ENCODE data around the gene CCDC69.
A peak's percentile ranks its signal among the peaks of the same experiment; 100 is the strongest.
"Not testable (repeated sequence)": the region's sequence is repeated elsewhere in the genome, so short reads cannot be mapped to it uniquely, and the experiment has no call there.

CCDC69 gene

DNA sequence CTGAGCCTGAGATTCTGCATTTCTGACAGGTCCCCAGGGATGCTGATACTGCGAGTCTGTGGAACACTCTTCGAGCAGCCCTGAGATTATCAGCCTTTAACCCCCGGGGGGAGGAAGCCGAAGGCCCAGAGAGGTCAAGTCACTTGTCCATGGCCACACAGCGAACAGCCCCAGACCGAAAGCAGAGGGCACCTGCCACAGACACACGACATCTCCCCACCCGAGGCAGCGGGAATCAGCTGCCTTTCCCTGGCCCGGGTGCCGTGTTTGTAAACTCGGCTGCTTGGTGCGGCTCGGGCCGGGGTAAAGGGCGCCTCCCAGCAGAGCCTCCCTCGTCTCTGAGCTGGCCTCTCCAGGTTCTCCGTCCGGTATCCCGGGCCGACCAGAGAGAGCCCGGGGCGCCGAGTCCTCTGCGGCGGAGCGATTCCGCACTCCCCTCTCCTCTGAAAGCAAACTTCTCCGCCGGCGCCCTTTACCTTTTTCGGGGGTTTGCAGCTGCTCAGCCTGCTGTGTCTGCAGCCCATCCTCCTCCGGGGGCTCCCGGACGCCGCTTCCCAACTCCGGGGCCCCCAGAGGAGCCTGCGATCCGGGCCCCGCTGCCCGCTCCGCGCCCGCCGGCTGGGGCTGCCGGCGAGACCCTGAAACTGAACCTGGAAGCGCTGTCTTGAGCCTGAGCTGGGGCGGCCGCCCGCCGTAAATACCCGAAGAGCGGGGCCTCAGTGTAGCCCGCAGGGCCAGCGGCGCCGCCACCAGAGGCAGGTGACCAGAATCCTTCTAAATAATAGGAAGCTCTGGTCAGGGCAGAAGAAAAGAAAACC is at the start of gene CCDC69:
CCDC69 (minus strand) TSS at position 646 of the 818 bp plus-strand sequence; CDS start at position 524, 122 bp downstream.
- peak in 1 of 3 donors; percentile 45 for DNase-seq (ENCODE audit: low read depth in 3 of 3, low spot score in 1 of 3)

GRCh38 chr5:151271336-151271735 is 47.4 kb upstream of the CCDC69 start:
- DNase-seq (ENCODE audit: low read depth in 3 of 3, low spot score in 1 of 3) = no peak

- DNase-seq (ENCODE audit: low read depth in 3 of 3, low spot score in 1 of 3) = no peak
Measured at GRCh38 chr5:151270599-151270998, 46.7 kb upstream of the CCDC69 start.

DNA sequence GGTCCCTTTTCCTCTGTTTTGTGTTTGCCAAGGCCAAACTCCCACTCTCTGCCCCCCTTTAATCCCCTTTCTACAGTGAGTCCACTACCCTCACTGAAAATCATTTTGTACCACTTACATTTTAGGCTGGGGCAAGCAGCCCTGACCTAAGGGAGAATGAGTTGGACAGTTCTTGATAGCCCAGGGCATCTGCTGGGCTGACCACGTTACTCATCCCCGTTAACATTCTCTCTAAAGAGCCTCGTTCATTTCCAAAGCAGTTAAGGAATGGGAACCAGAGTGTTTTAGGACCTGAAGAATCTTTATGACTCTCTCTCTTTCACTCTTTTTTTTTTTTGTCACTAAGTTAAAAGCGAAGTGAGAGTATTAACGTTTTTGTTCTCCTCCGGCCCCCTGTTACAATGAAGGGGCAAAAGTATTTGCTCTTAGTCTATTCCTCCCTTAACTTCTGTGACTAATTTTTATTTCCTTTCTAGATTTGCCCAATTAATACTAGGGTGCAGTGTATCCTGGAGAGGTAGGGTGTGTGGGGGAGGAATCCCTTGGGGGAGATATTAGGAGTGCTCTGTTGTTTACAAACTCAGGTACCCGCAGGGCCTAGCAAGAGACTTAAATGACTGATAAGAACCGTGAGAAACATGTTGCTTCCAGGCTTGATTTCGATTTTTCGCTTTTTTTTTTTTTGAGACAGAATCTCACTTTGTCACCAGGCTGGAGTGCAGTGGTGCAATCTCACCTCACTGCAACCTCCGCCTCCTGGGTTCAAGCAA is 43.8 kb upstream of the CCDC69 start:
- no peak for DNase-seq (ENCODE audit: low read depth in 3 of 3, low spot score in 1 of 3)

DNA sequence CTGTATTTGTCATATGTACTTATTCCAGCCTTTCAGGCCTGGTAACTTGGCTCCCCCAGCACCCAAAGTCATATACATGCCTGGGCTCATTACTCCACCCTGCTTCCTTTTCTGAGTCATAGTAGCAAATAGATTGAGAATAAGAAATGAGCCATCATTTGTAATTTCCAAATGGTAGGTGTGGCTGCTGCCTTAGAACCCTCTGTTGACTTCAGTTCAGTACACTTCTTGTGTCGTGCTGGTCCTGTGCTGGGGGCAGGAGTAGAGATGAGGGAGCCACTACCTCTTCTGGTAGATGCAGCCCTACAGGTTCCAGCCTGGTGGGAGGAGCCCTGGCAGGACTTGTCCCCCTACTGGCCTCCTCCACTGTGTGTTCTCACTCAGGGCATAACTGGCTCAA is 40.2 kb upstream of the CCDC69 start:
- DNase-seq (ENCODE audit: low read depth in 3 of 3, low spot score in 1 of 3) = no peak

DNA sequence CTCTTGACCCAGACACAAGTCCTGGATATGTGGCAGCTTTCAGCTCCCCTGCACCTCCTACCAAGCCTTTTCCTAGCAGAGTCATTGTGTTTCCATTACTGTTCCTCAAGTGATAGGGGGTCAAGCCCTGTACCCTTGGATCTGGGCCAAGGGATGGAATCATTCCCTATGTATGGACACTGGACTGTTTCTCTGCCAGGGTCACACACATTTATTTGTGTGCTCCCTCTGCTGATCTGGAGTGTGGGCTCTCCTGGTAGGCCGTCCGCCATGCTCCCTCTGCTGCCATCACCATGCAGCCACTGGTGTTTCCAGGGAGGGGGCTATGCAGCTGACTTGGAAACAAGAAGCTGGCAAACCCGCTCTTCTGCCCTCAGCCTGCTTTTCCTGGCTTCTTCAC is 38.6 kb upstream of the CCDC69 start:
- no peak for DNase-seq (ENCODE audit: low read depth in 3 of 3, low spot score in 1 of 3)

- DNase-seq (ENCODE audit: low read depth in 3 of 3, low spot score in 1 of 3) = no peak
Measured at GRCh38 chr5:151259931-151260330, 36.0 kb upstream of the CCDC69 start.

- no peak for DNase-seq (ENCODE audit: low read depth in 3 of 3, low spot score in 1 of 3)
Measured at GRCh38 chr5:151258816-151259215, 34.9 kb upstream of the CCDC69 start.

GRCh38 chr5:151258201-151258611 is 34.3 kb upstream of the CCDC69 start:
- no peak for DNase-seq (ENCODE audit: low read depth in 3 of 3, low spot score in 1 of 3)

- no peak for DNase-seq (ENCODE audit: low read depth in 3 of 3, low spot score in 1 of 3)
Measured at GRCh38 chr5:151257731-151258181, 33.9 kb upstream of the CCDC69 start.

GRCh38 chr5:151255621-151256286 is 31.9 kb upstream of the CCDC69 start:
- DNase-seq (ENCODE audit: low read depth in 3 of 3, low spot score in 1 of 3) = no peak

DNA sequence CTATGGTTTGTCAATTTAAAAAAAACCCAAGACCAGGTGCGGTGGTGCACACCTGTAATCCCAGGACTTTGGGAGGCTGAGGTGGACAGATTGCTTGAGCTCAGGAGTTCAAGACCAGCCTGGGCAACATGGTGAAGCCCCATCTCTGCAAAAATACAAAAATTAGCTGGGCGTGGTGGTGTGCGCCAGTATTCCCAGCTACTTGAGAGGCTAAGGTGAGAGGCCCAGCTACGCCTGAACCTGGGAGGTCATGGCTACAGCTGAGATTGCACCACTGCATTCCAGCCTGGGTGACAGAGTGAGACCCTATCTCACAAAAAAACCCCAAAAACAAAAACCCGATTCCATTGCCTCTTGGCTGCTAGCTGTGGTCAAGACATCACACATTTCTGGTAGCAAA is 31.1 kb upstream of the CCDC69 start:
- not testable (repeated sequence) for DNase-seq (ENCODE audit: low read depth in 3 of 3, low spot score in 1 of 3)

DNA sequence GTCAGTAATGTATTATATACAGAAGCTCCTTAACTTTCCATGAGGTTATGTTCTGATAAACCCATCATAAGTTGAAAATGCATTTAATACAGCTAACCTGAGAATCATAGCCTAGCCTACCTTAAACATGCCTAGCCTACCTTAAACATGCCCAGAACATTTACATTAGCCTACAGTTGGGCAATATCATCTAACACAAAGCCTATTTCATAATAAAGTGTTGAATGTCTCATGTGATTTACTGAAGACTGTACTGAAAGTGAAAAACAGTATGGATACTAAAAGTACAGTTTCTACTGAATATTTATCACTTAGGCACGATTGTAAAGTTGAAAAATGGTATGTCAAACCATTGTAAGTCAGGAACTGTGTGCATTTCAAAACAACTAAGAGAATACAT is 30.7 kb upstream of the CCDC69 start:
- DNase-seq (ENCODE audit: low read depth in 3 of 3, low spot score in 1 of 3) = no peak

- DNase-seq (ENCODE audit: low read depth in 3 of 3, low spot score in 1 of 3) = no peak
Measured at GRCh38 chr5:151253605-151253950, 29.7 kb upstream of the CCDC69 start.

DNA sequence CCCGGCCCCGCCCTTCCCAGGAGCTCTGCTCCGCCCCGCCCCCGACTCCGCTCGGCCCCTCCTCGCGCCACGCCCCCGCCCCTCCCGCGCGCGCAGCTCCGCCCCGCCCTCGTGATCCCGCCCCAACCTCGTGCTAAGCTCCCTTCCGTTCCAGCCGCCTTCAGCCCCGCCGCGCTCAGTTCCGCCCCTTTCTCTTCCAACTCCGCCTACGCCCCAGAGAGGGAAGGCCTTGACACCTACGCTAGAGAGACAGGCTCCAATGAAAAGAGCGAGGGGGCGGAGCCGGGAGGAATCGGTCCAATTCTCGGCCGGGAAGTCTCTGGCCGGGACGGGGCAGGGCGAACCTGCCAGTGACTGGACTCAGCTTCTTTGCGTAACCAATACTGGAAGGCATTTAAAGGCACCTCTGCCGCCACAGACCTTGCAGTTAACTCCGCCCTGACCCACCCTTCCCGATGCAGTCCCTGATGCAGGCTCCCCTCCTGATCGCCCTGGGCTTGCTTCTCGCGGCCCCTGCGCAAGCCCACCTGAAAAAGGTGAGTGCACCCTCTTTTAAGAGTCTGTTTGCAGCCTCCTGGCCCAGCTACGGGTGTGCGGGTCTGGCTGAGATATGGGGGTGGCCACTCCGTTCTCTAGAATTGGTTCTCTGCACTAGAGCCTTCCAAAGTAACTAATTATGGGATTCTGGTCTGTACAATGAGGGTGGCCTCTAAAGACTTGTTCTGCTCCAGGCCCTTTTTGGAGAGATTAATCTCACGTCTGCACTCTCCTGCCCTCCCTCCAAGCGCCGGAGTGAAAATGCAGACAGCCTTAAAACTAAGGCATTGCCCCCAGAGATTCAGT is 29.1 kb upstream of the CCDC69 start, which contains the start of gene GM2A:
GM2A (plus strand) TSS at position 424 of the 843 bp plus-strand sequence; CDS start at position 456, 32 bp downstream.
- DNase-seq (ENCODE audit: low read depth in 3 of 3, low spot score in 1 of 3) = peak; percentile 92 to 96 (median 95)

DNA sequence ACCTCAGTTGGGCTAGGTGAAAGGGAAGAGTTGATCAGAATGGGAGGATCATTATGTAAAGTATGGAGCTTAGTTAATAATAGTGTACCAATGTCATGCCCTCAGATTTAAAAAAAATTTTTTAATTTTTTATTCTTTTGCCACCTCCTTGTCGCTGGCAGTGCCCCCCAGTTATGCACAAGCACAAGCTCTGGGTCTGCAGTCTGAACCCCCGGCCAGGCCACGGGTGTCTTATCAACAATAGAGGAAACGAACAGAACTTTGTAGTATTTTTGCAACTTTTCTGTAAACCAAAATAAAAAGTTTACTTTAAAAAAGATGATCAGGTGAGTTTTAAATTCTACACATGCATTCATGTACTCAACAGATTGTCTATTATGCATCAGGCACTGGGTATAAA is 27.7 kb upstream of the CCDC69 start:
- DNase-seq (ENCODE audit: low read depth in 3 of 3, low spot score in 1 of 3) = no peak

DNA sequence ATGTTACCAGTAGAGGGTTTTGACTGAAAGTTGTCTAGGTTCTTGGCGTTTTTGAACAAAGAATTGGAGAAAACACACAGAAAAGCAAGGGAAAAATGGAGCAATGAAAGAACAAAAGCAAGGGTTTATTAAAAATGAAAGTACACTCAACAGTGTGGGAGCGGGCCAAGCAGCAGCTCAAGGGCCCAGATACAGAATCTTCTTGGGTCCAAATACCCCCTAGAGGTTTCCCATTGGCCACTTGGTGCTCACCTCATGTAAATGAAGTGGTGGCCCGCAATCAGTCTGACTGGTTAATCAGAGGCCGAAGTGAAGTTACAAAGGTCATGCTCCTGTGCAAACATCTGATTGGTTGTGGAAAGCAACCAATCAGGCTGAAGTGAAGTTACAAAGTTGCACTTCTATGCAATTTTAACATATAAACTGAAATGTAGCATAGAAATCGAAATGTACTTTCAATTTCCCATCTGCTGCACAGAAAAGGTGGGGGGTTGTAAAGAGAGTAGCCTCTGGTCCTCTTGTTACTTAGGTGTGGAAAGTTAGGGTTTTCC is 27.2 kb upstream of the CCDC69 start:
- DNase-seq (ENCODE audit: low read depth in 3 of 3, low spot score in 1 of 3) = no peak

GRCh38 chr5:151250346-151251000 is 26.6 kb upstream of the CCDC69 start:
- DNase-seq (ENCODE audit: low read depth in 3 of 3, low spot score in 1 of 3) = no peak

- no peak for DNase-seq (ENCODE audit: low read depth in 3 of 3, low spot score in 1 of 3)
Measured at GRCh38 chr5:151249281-151249680, 25.4 kb upstream of the CCDC69 start.

- no peak for DNase-seq (ENCODE audit: low read depth in 3 of 3, low spot score in 1 of 3)
Measured at GRCh38 chr5:151248651-151249050, 24.8 kb upstream of the CCDC69 start.
